HG03460 (cell line): ENCODE results near the gene POLR3GL.
"Not testable (repeated sequence)": the region's sequence is repeated elsewhere in the genome, so short reads cannot be mapped to it uniquely, and the experiment has no call there.

Experiments used
- ATAC-seq: cut with Tn5 transposase; IDR thresholded peaks from one replicate; pipeline ENCODE4 v1.9.1; 2021; ENCODE audit not compliant: unreplicated experiment

POLR3GL gene

GRCh38 chr1:146019231-146020057 is 55.0 kb downstream of the POLR3GL start:
- no peak for ATAC-seq

- ATAC-seq = no peak
Measured at GRCh38 chr1:146020058-146021049, 55.9 kb downstream of the POLR3GL start.

- no peak for ATAC-seq
Measured at GRCh38 chr1:146021050-146021445, 56.6 kb downstream of the POLR3GL start.

GRCh38 chr1:146021622-146022402 is 57.3 kb downstream of the POLR3GL start, which contains the start of gene HJV:
Gene HJV, minus strand, starts transcription at chr1:146021735. Its CDS starts 1,504 bp downstream, at chr1:146020231.
- ATAC-seq = no peak

- no peak for ATAC-seq
Measured at GRCh38 chr1:146022403-146023127, 58.1 kb downstream of the POLR3GL start.

- not testable (repeated sequence) for ATAC-seq
Measured at GRCh38 chr1:146025787-146026495, 61.5 kb downstream of the POLR3GL start.

GRCh38 chr1:146026650-146027049 is 62.2 kb downstream of the POLR3GL start:
- not testable (repeated sequence) for ATAC-seq
